Trophoblast cell (in vitro differentiated cells and primary cell): ENCODE data around the gene RNH1.
"Not testable (repeated sequence)": the region's sequence is repeated elsewhere in the genome, so short reads cannot be mapped to it uniquely, and the experiment has no call there.

Experiments used
- DNase-seq, 2 donors: peaks; one replicate each; pipeline ENCODE4 v3.0.0-alpha.2; 2016
- H2AFZ ChIP-seq: 2 replicates; pipeline ENCODE4 v1.6.1; 2013; ENCODE audit warnings: low read length, moderate library complexity, mild to moderate bottlenecking; ENCODE audit not compliant: insufficient read depth, poor library complexity
- H2AK5ac ChIP-seq: 2 replicates; pipeline ENCODE4 v1.6.1; 2013; ENCODE audit warnings: mild to moderate bottlenecking, low read length
- H2BK120ac ChIP-seq: 2 replicates; pipeline ENCODE4 v1.6.1; 2013; ENCODE audit warnings: low read length, mild to moderate bottlenecking, moderate library complexity; ENCODE audit not compliant: insufficient read depth, poor library complexity
- H2BK12ac ChIP-seq: 2 replicates; pipeline ENCODE4 v1.6.1; 2013; ENCODE audit warnings: mild to moderate bottlenecking, low read length, moderate library complexity
- H2BK5ac ChIP-seq: 2 replicates; pipeline ENCODE4 v1.6.1; 2013; ENCODE audit warnings: low read length, low read depth, moderate library complexity, mild to moderate bottlenecking; ENCODE audit not compliant: poor library complexity
- H3K14ac ChIP-seq: 2 replicates; pipeline ENCODE4 v1.6.1; 2013; ENCODE audit warnings: mild to moderate bottlenecking, low read length
- H3K18ac ChIP-seq: 2 replicates; pipeline ENCODE4 v1.6.1; 2013; ENCODE audit warnings: mild to moderate bottlenecking, low read length
- H3K23ac ChIP-seq: 2 replicates; pipeline ENCODE4 v1.6.1; 2013; ENCODE audit warnings: low read length
- H3K27ac ChIP-seq: 2 replicates; pipeline ENCODE4 v1.5.1; 2013; ENCODE audit warnings: low read depth, mild to moderate bottlenecking, inconsistent platforms, low read length, moderate library complexity
- H3K27me3 ChIP-seq: 2 replicates; pipeline ENCODE4 v1.6.1; 2013; ENCODE audit warnings: inconsistent platforms, mild to moderate bottlenecking, low read length, moderate library complexity; ENCODE audit not compliant: insufficient read depth
- H3K36me3 ChIP-seq, 2 experiments: 1 replicate in 1 of 2; 2 replicates in 1 of 2; pipeline ENCODE4 v1.6.1; 2013; ENCODE audit warnings: low read length in 2 of 2, mild to moderate bottlenecking in 2 of 2, moderate library complexity in 1 of 2; ENCODE audit not compliant: insufficient read depth in 2 of 2, control insufficient read depth in 1 of 2
- H3K4ac ChIP-seq: 2 replicates; pipeline ENCODE4 v1.6.1; 2013; ENCODE audit warnings: low read depth, mild to moderate bottlenecking, low read length, moderate library complexity
- H3K4me1 ChIP-seq, 2 experiments: 1 replicate in 1 of 2; 2 replicates in 1 of 2; pipeline ENCODE4 v1.6.1; 2013; ENCODE audit warnings: low read length in 2 of 2, mild to moderate bottlenecking in 2 of 2, moderate library complexity in 1 of 2; ENCODE audit not compliant: insufficient read depth in 2 of 2, control insufficient read depth in 1 of 2
- H3K4me2 ChIP-seq: 2 replicates; pipeline ENCODE4 v1.6.1; 2013; ENCODE audit warnings: inconsistent platforms, mild to moderate bottlenecking, low read length, moderate library complexity
- H3K4me3 ChIP-seq: 2 replicates; pipeline ENCODE4 v1.5.1; 2013; ENCODE audit warnings: mild to moderate bottlenecking, low read depth, low read length, inconsistent platforms
- H3K79me1 ChIP-seq: one replicate; pipeline ENCODE4 v1.6.1; 2013; ENCODE audit warnings: low read length
- H3K79me2 ChIP-seq: 2 replicates; pipeline ENCODE4 v1.6.1; 2013; ENCODE audit warnings: low read length, mild to moderate bottlenecking; ENCODE audit not compliant: control insufficient read depth, insufficient read depth, poor library complexity
- H3K9ac ChIP-seq: 2 replicates; pipeline ENCODE4 v1.6.1; 2013; ENCODE audit warnings: mild to moderate bottlenecking, low read length
- H3K9me3 ChIP-seq: 2 replicates; pipeline ENCODE4 v1.6.1; 2013; ENCODE audit warnings: low read depth, mild to moderate bottlenecking, control low read depth, inconsistent platforms, low read length; ENCODE audit not compliant: insufficient read depth
- H4K12ac ChIP-seq: 2 replicates; pipeline ENCODE4 v1.6.1; 2013; ENCODE audit warnings: low read depth, mild to moderate bottlenecking, low read length, moderate library complexity
- H4K8ac ChIP-seq: 2 replicates; pipeline ENCODE4 v1.6.1; 2013; ENCODE audit warnings: low read depth, mild to moderate bottlenecking, low read length, moderate library complexity
- H4K91ac ChIP-seq: one replicate; pipeline ENCODE4 v1.6.1; 2013; ENCODE audit warnings: low read depth, mild to moderate bottlenecking, low read length, moderate library complexity
- WGBS: extraction: QIAGEN DNeasy Blood & Tissue Kit; methylation state at CpG from one replicate; pipeline ENCODE4 v1.1.7; 2013; ENCODE audit warnings: missing lambda C conversion rate; ENCODE audit not compliant: insufficient read length, insufficient coverage; ENCODE audit errors: extremely low coverage; 5-methylcytosine and 5-hydroxymethylcytosine counted together

The RNH1 gene

DNA sequence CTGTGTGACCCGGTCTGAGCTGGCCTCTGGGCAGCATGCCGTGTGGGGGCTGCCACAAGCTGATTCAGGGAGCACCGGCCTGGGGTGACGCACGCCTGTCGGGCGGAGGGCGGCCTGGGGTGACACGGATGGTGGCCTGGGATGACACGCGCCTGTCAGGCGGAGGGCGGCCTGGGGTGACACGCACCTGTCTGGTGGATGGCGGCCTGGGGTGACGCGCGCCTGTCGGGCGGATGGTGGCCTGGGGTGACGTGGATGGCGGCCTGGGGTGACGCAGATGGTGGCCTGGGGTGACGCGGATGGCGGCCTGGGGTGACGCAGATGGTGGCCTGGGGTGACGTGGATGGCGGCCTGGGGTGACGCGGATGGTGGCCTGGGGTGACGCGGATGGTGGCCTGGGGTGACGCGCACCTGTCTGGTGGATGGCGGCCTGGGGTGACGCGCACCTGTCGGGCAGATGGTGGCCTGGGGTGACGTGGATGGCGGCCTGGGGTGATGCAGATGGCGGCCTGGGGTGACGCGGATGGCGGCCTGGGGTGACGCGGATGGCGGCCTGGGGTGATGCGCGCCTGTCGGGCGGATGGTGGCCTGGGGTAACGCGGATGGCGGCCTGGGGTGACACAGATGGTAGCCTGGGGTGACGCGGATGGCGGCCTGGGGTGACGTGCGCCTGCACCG is 35.4 kb downstream of the RNH1 start:
- Histone ChIP-seq H3K79me1 (peaks cover 8% of the 10 kb centered on the region), H2BK120ac (no peak overlapping the region), H3K4me3 (peak overlapping the region; percentile 27), H2BK12ac (no peak overlapping the region), H3K4me1 (peaks cover 18 to 29% of the 10 kb centered on the region in 2 experiments), H3K79me2 (peaks cover 2% of the 10 kb centered on the region), H3K27me3 (no peaks in the 10 kb centered on the region), H3K27ac (no peak overlapping the region), H3K18ac (no peak overlapping the region), H2AFZ (no peak overlapping the region), H4K91ac (no peak overlapping the region), H3K4ac (peak overlapping the region; percentile 1), H3K4me2 (no peak overlapping the region), H3K14ac (no peak overlapping the region), H3K9me3 (peaks cover 6% of the 10 kb centered on the region), H3K23ac (no peak overlapping the region), H2AK5ac (no peak overlapping the region), H4K8ac (no peak overlapping the region), H4K12ac (no peak overlapping the region), H3K36me3 (peaks cover 4 to 12% of the 10 kb centered on the region in 2 experiments), H3K9ac (no peak overlapping the region), H2BK5ac (no peak overlapping the region)
- no CpG with 5 or more reads among the region's 61 CpGs for WGBS
- no peak for DNase-seq

DNA sequence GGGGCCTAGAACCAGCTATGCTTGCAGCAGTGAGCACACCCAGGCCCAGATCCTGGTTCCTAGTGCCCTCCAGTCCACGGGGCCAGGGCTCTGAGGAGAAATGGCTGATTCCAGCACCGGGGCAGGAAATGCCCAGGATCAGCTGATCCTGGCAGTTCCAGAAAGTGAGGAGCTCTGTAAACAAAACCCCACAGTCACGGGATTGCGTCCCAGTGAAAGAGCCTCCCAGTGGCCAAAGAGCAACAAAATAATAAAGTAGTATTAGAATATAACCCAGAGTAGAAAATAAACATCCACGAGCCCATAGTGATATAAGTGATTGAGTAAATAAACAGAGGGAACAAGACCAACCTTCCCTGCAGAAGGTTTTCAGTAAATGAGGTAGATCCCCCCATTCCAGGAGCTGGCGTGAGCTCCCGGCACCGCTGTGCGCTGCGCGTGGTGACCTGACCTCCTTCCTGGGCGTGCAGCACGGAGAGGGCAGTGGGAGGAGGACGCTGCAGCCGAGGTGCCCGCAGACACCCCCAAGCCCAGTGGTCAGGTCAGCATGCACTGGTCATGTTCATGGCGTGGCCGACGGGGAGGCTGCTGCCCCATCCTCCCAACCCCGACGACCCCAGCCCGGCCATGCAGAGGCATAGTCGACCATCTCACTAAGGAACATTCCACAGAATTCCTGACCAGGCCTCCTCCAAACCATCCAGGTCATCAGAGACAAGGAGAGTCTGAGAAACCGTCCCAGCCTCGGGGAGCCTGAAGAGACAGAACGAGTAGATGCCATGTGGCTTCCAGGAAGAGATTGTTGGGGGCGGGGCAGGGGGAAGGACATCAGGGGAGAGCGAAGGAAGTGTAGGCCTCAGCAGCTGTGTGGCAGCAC is 37.1 kb downstream of the RNH1 start:
- peak overlapping the region; percentile 68 for H2BK120ac ChIP-seq
- H3K79me2 ChIP-seq, result peaks cover 2% of the 10 kb centered on the region
- H3K79me1 ChIP-seq, result peaks cover 13% of the 10 kb centered on the region
- H3K36me3 ChIP-seq, result peaks cover 0 to 6% of the 10 kb centered on the region in 2 experiments
- no peak overlapping the region for H3K27ac ChIP-seq
- peak overlapping the region; percentile 57 for H3K4ac ChIP-seq
- H2AFZ ChIP-seq, result peak overlapping the region; percentile 56
- peak overlapping the region; percentile 91 for H3K14ac ChIP-seq
- H3K4me1 ChIP-seq, result peaks cover 28 to 35% of the 10 kb centered on the region in 2 experiments
- no peak overlapping the region for H2BK5ac ChIP-seq
- no peak overlapping the region for H3K23ac ChIP-seq
- peak overlapping the region; percentile 95 for H3K18ac ChIP-seq
- no peaks in the 10 kb centered on the region for H3K27me3 ChIP-seq
- no CpG with 5 or more reads among the region's 28 CpGs for WGBS
- peak overlapping the region; percentile 22 for H4K12ac ChIP-seq
- H3K4me2 ChIP-seq, result no peak overlapping the region
- peak overlapping the region; percentile 46 for H2BK12ac ChIP-seq
- peak overlapping the region; percentile 92 for H2AK5ac ChIP-seq
- peak overlapping the region; percentile 64 for H4K8ac ChIP-seq
- no peak overlapping the region for H3K9ac ChIP-seq
- DNase-seq, result no peak
- H3K9me3 ChIP-seq, result peaks cover 1% of the 10 kb centered on the region
- H4K91ac ChIP-seq, result peak overlapping the region; percentile 69
- H3K4me3 ChIP-seq, result no peak overlapping the region

DNA sequence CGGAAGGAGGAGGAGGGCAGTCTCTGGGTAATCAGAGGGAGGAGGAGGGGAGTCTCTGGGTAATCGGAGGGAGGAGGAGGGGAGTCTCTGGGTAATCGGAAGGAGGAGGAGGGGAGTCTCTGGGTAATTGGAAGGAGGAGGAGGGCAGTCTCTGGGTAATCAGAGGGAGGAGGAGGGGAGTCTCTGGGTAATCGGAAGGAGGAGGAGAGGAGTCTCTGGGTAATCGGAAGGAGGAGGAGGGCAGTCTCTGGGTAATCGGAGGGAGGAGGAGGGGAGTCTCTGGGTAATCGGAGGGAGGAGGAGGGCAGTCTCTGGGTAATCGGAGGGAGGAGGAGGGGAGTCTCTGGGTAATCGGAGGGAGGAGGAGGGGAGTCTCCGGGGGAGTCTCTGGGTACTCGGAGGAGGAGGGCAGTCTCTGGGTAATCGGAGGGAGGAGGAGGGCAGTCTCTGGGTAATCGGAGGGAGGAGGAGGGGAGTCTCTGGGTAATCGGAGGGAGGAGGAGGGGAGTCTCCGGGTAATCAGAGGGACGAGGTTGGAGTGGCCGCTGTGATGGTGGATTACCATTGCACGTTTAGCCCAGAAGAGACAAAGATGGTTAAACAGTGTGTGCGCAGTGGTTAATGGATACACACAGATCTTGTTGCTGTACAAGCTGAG is 37.9 kb downstream of the RNH1 start:
- not testable (repeated sequence) for H3K79me2 ChIP-seq, DNase-seq, H3K4me3 ChIP-seq, H2AFZ ChIP-seq, H3K18ac ChIP-seq, H3K27me3 ChIP-seq, H3K9ac ChIP-seq, H3K4ac ChIP-seq, H3K36me3 ChIP-seq, H2BK120ac ChIP-seq, H3K23ac ChIP-seq, H3K9me3 ChIP-seq, H3K27ac ChIP-seq, H4K12ac ChIP-seq, H2BK12ac ChIP-seq, H2BK5ac ChIP-seq, H3K4me2 ChIP-seq
- Histone ChIP-seq H4K8ac (peak overlapping the region; percentile 2), H3K79me1 (peaks cover 13% of the 10 kb centered on the region), H3K14ac (peak overlapping the region; percentile 25), H4K91ac (peak overlapping the region; percentile 0), H2AK5ac (peak overlapping the region; percentile 3), H3K4me1 (peaks cover 28 to 39% of the 10 kb centered on the region in 2 experiments)
- WGBS, result no CpG with 5 or more reads among the region's 19 CpGs

DNA sequence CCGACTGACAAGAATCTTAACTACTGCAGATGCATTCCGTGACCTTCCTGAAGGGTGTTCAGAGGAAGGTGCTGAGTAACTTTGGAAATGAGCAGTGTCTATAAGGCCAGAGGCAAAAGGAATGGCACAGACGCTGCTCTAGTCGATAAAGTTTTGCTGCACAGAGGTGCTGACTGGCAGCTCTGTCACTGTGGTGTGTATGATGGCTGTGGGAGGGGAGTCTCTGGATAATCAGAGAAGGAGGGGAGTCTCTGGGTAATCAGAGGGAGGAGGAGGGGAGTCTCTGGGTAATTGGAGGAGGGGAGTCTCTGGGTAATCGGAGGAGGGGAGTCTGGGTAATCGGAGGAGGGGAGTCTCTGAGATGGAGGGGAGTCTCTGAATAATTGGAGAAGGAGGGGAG is 38.5 kb downstream of the RNH1 start:
- Histone ChIP-seq H3K4me1 (peaks cover 28 to 39% of the 10 kb centered on the region in 2 experiments), H2BK12ac (no peak overlapping the region), H2BK120ac (no peak overlapping the region), H3K27ac (no peak overlapping the region), H3K4ac (no peak overlapping the region), H3K36me3 (peaks cover 3 to 5% of the 10 kb centered on the region in 2 experiments), H3K14ac (no peak overlapping the region), H3K79me1 (peaks cover 13% of the 10 kb centered on the region), H4K12ac (no peak overlapping the region), H2AK5ac (no peak overlapping the region), H2AFZ (no peak overlapping the region), H3K27me3 (no peaks in the 10 kb centered on the region), H3K4me3 (no peak overlapping the region), H3K4me2 (no peak overlapping the region), H2BK5ac (no peak overlapping the region), H3K9me3 (peaks cover 1% of the 10 kb centered on the region), H3K23ac (no peak overlapping the region), H4K8ac (no peak overlapping the region), H3K79me2 (peaks cover 2% of the 10 kb centered on the region), H4K91ac (peak overlapping the region; percentile 47), H3K9ac (no peak overlapping the region), H3K18ac (no peak overlapping the region)
- DNase-seq, result no peak
- no CpG with 5 or more reads among the region's 6 CpGs for WGBS
